Amniotic epithelial cell (primary cell): Measurements from ENCODE around the gene APOE.
"Not testable (repeated sequence)": the region's sequence is repeated elsewhere in the genome, so short reads cannot be mapped to it uniquely, and the experiment has no call there.

Experiments
- DNase-seq: peaks from one replicate; pipeline ENCODE4 v3.0.0-alpha.2; 2010; ENCODE audit warnings: low read depth

Gene APOE

GRCh38 chr19:44911896-44912295 is 6.3 kb downstream of the APOE start:
- not testable (repeated sequence) for DNase-seq

- DNase-seq = no peak
Observed at GRCh38 chr19:44912854-44913253, 7.3 kb downstream of the APOE start.

- DNase-seq = not testable (repeated sequence)
Observed at GRCh38 chr19:44913512-44914432, 8.2 kb downstream of the APOE start.

GRCh38 chr19:44914433-44915206 is 9.0 kb downstream of the APOE start, which contains the start of gene APOC1:
Gene APOC1, plus strand, starts transcription at chr19:44914608. Its CDS starts 284 bp downstream, at chr19:44914892.
- peak; percentile 74 for DNase-seq

GRCh38 chr19:44924243-44924725 is 18.7 kb downstream of the APOE start:
- DNase-seq = no peak

- DNase-seq = peak; percentile 86
Observed at GRCh38 chr19:44925114-44925891, 19.7 kb downstream of the APOE start.

- not testable (repeated sequence) for DNase-seq
Observed at GRCh38 chr19:44926245-44927077, 20.9 kb downstream of the APOE start.

GRCh38 chr19:44927746-44928145 is 22.1 kb downstream of the APOE start:
- DNase-seq = peak; percentile 71

GRCh38 chr19:44930088-44930487 is 24.5 kb downstream of the APOE start:
- no peak for DNase-seq

- DNase-seq = no peak
Observed at GRCh38 chr19:44931541-44931940, 25.9 kb downstream of the APOE start.

GRCh38 chr19:44939668-44940067 is 34.1 kb downstream of the APOE start:
- peak; percentile 54 for DNase-seq

- no peak for DNase-seq
Observed at GRCh38 chr19:44942067-44942571, 36.5 kb downstream of the APOE start, which contains the start of gene APOC4. Gene APOC4, plus strand, starts transcription at chr19:44942237. Its CDS starts 41 bp downstream, at chr19:44942278.

- DNase-seq = no peak
Observed at GRCh38 chr19:44943801-44944249, 38.2 kb downstream of the APOE start.

- DNase-seq = no peak
Observed at GRCh38 chr19:44947041-44947581, 41.5 kb downstream of the APOE start.

- no peak for DNase-seq
Observed at GRCh38 chr19:44948237-44948636, 42.6 kb downstream of the APOE start.

- DNase-seq = no peak
Observed at GRCh38 chr19:44948763-44949374, 43.3 kb downstream of the APOE start.

- no peak for DNase-seq
Observed at GRCh38 chr19:44949550-44949949, 44.0 kb downstream of the APOE start.

GRCh38 chr19:44951179-44952159 is 45.9 kb downstream of the APOE start:
- peak; percentile 75 for DNase-seq

- no peak for DNase-seq
Observed at GRCh38 chr19:44954278-44954648, 48.7 kb downstream of the APOE start.
